Esophagus mucosa (tissue), 1 donor: Measurements from ENCODE around the gene IGFBP6. TPM values are rescaled to one million over a fixed set of nuclear protein-coding genes. Genes with fewer than 3 reads are reported as not detected.

Experiments used
- ATAC-seq: fragments of 200-7000 bp; cut with Tn5 transposase; one replicate; pipeline ENCODE4 v1.9.1; 2020
- total RNA-seq: library from RNA; stranded (reverse); gene quantifications from one replicate; pipeline ENCODE4 v1.2.4, GENCODE V29; 2023
- donor health status: DM: yes; HTN: yes; CAD: no.

IGFBP6 gene, protein sequence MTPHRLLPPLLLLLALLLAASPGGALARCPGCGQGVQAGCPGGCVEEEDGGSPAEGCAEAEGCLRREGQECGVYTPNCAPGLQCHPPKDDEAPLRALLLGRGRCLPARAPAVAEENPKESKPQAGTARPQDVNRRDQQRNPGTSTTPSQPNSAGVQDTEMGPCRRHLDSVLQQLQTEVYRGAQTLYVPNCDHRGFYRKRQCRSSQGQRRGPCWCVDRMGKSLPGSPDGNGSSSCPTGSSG
- total RNA-seq, result 50.5 TPM

DNA sequence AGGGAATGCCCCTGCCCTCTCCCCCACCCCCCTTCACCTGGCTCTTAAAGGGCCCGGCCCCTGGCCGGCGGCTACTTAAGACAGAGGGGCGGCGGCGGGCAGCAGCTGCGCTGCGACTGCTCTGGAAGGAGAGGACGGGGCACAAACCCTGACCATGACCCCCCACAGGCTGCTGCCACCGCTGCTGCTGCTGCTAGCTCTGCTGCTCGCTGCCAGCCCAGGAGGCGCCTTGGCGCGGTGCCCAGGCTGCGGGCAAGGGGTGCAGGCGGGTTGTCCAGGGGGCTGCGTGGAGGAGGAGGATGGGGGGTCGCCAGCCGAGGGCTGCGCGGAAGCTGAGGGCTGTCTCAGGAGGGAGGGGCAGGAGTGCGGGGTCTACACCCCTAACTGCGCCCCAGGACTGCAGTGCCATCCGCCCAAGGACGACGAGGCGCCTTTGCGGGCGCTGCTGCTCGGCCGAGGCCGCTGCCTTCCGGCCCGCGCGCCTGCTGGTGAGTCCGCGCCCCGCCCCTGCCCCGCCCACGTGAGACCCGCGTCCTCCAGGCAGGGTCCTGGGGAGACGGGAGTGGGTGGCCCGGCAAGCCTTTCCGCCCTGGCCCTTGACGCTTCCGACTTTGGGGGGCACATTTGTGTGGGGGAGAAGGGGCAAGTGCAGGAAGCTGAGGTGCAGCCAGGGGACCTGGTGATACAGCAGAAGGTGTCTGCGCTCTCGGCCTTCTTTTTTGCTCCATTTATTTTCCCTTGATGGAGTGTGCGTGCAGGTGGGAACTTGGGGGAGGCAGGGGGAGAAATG, at the start of gene IGFBP6:
IGFBP6 (plus strand) TSS at position 104 of the 790 bp plus-strand sequence; CDS start at position 155, 51 bp downstream.
- ATAC-seq, result peak; percentile 51

DNA sequence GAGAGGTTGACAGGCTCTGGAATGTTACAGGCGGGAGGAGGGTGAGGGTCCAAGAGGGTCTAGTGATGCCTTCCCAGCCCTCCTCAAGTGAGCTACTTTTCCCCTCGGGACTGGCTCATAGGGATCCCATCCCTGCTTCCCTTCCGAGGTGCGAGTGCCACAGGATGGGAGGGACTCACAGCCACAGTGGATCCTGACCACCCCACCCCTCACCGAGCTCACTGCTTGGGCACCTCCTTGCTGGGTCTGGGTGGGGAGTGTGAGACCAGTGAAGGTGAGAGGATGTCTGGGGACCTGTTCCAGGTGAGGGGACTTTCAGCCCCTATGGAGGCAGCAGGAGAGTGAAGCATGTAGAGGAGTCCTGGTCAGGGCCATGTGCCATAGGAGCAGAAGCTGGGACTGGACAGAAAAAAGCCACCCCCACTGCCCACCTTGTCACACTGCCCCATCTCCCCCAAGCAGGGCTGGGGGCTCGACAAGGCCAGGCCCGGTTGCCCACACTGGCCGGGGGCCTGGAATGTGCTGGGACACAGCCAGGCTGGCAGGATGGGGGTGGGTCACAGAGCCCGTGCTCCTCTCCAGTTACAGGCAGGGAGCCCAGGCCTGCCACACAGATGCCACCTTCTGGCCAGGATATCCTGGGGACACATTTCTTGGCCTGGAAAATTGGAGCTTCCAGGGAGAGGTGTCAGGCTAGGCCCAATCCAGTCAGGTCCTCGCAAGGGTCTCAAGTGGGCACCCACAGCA, 49.3 kb upstream of the IGFBP6 start:
- peak; percentile 2 for ATAC-seq

DNA sequence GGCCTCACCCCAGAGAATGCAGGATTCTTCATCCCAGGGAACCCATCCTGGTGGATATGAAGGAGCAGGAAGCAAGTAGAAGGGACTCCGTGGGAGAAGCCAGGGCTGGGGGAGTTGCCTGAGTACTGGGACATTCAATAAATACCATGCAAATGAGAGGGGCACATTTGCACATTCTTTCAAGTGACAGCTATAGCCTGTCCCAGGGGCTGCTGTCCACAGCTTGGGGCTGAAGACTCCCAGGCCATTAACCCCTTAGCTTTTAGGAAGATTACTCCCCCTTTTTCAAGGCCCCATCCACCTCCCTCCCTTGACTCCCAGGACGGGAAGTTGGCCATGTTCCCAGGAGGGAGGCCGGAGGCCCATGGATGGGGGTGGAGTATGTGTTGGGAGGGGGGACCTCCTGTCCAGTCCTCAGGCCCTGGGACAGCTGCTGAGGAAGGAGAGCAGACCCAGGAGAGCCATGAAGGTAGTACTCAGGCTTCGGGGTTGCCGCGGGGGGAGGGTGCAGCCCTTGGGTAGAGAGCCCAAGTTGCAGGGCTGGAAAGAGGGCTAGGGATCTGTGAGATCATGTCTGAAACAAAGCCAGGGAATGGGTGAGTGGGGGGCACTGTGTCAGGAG, 48.6 kb upstream of the IGFBP6 start:
- no peak for ATAC-seq

DNA sequence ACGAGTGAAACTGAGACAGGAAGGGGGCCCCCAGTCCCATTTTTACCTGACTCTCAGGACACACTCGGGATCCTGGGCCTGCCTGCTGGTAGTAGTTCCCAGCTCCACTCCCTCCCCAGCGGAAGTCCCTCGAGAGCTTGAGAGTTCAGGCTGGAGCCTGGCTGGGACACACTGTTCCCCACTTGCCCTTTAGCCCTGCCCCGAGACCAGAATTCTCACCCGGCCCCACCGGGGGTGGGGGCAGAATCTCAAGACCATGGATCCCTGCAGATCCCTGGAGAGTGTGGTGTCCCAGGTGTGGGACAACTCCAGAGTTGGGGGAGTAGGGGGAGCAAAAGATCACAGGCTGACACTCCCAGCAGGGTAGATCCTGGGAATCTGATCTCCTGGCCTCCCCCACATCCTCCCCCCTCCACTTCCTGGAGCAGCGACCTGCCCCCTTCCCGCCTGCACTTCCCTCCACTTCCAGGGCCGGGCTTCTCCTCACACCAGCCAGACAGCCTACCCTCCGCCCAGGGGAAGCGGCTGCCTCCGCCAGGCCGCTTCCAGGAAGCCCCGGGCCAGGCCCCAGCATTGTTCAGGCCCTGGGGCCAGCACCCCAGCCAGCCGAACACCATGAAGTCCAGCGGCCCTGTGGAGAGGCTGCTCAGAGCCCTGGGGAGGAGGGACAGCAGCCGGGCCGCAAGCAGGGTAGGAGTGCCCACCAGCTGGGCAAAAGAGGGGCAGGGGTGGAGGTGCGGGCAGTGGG, 47.7 kb upstream of the IGFBP6 start, which contains the start of gene TNS2:
TNS2 (plus strand) TSS at position 495 of the 748 bp plus-strand sequence; CDS start at position 616, 121 bp downstream.
- ATAC-seq, result no peak

DNA sequence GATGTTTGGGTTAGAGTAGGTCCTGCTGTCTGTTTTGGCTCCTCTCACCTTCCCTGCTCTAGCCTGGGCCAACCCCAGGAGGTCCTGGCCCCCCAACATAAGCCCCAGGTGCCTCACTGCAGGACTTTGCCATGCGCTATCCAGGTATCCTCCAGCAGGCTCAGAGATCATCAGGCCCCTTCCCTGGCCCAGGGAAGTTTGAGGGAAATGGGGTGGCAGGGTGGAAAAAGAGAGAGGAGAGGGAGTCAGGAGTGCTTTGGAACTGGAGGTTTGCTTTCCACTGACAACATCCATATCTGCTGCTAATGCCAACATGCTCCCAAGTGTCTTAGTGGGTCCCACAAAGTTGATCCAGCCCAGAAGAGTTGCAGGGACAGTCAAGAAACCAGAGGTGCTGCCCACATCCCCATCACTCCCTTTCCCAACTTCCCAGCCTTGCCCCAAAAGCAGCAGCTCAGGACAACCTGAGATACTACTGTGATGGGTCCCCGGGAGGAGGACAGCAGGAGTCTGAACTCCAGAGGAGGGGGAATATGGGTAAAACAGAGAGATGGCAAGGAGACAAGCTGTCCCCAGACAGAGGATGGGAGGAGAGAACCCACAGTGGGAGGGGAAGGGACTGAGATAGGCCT, 46.9 kb upstream of the IGFBP6 start:
- ATAC-seq, result no peak

DNA sequence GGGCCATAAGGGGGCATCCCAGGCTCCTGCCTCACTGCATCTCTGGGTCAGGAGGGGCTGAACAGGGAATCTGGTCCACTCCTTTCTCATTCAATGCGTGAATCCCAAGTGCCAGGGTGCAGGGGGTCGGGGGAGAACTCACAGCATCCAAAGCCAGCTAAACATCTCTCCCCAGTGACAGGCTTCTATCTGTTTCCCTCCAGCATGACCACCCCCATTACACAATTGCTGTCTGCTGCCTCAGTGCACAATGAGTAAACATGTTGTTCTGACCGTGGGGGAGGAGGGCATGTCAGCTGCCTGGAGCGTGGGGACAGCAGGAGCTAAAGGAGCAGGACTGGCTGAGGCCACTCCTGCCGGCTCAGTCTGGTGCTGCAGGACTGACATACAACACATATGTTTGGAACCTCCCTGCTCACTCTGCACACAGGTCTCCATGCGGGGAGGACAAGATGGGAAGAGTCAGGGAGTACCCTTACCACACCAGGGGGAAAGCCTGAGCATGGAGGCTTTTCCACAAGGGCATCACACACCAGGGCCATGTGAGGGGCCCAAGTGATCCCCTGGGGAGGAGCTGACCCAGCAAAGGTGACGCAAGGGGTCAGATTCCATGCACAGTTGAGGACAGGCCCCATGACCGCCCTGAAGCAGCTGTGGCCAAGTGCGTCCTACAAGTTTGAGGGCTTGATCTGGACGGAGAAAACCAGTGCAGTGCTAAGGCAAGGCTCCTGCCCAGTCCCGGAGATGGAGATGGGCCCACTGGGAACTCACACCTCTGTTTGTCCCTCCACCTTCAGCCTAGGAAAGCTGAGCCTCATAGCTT, 46.2 kb upstream of the IGFBP6 start:
- ATAC-seq, result no peak

DNA sequence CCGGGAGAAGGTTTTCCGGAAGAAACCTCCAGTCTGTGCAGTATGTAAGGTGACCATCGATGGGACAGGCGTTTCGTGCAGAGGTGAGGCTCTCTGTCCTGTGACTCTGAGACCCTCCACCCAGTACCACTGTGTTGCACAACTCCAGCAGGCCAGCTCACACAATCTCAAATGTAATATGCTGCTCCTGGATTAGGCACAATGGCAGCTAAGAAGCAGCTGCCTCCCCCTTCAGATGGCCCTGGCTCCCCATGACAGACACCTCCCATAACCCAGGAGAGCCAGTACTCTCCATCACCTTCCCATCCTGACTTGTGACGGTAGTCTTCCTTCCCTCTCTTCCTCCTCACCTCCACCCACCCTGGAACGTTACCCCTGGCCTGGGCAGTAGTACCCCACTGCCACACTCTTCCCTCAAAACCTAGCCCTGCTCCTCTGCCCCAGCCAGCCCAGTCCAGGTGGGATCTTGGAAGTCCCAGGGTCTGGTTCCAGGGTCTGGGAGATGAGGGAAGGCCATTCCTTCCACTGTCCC, 45.5 kb upstream of the IGFBP6 start:
- ATAC-seq, result no peak

DNA sequence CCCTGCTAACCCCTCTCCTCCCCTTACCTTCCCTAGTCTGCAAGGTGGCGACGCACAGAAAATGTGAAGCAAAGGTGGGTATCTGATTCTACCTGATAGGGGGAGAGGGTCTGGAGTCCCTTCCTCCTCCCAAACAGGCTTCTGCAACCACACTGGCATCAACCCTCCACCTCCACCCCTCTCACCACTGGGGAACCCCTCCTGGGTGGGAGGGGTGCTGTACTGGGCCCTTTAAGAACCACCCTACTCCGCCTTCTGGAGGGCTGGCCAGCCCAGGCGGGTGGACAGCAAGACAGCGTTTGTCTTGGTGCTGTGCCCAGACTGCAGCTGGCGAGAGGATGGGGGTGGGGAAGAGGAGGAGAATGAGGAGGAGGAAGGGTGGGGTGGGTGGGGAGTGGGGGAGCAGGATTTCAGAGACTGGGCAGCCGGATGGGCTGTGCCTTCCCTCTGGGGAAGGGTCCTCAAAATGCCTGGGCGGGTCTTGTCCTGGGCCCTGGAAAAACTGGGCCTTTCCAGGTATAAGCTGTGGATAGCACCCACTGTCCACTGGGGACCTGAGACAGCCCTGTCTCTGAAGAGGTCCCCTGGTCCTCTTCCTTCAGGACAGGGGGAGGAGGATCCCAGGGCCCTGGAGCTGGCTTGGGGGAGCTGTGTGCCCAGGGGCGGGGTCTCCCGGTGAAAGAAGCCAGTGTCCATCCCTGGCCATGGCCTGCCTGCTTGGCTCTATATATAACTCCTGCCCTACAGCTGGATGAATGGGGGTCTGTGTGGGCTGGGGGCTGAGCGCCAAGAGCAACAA, 44.8 kb upstream of the IGFBP6 start:
- ATAC-seq, result no peak

DNA sequence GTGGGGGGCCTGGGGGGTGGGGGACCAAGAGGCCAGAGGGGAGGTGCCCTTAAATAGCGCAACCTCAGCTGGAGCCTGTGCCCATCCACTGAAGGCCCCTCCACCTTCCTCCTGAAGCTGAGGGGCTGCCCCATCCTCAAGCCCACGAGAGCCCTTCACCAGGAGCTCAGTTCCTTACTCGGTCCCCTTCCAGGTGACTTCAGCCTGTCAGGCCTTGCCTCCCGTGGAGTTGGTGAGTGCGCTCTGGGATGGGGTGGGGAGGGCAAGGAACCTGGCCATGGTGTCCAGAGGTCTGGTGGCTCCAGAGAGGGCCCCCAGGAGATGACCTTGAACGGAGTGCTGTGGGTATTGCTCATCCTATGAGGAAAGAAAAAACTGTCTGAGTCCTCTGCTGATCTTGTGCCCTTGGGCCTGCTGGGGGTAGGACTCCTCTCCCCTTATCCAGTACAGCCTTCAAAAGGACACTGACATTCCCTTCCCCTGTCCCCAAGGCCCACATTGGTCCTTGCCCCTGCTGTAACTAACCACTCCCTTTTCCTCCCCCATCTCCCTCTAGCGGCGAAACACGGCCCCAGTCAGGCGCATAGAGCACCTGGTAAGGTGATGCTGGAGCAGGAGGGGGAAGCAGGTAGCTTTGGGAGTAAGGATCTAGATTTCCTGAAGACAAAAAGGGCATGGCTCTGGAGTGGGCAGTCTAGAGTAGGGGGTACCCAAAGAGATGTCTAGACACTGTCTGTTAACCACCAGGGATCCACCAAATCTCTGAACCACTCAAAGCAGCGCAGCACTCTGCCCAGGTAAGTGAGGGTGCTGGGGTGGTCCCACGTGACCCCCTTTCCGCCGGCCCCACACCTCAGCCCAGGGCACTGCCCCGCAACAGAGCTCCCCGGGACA, 44.0 kb upstream of the IGFBP6 start:
- peak; percentile 51 for ATAC-seq

DNA sequence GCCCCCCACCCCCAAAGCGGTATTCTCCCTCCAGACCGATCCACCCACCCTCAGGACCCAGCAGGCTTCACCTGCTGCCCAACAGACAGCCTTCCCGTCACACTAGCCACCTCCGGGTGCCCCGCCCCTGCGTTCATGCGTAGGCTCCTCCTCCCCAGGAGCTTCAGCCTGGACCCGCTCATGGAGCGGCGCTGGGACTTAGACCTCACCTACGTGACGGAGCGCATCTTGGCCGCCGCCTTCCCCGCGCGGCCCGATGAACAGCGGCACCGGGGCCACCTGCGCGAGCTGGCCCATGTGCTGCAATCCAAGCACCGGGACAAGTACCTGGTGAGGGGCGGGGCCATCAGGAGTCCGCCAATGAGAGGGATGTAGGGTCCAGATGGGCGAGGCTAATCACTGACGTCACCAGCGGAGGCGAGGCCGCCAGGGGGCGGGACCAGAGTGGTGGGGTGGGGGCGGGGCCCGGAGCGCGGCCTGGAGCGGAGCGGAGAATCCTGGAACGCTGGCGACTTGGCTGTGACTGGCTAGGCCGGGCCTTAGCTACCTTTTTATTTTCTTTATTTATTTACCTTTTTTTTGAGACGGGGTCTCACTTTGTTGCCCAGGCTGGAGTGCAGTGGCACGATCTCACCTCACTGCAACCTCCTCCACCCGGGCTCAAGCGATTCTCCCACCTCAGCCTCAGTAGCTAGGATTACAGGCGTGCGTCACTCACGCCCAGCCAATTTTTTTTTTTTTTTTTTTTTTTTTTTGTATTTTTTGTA, 43.2 kb upstream of the IGFBP6 start:
- peak; percentile 91 for ATAC-seq

DNA sequence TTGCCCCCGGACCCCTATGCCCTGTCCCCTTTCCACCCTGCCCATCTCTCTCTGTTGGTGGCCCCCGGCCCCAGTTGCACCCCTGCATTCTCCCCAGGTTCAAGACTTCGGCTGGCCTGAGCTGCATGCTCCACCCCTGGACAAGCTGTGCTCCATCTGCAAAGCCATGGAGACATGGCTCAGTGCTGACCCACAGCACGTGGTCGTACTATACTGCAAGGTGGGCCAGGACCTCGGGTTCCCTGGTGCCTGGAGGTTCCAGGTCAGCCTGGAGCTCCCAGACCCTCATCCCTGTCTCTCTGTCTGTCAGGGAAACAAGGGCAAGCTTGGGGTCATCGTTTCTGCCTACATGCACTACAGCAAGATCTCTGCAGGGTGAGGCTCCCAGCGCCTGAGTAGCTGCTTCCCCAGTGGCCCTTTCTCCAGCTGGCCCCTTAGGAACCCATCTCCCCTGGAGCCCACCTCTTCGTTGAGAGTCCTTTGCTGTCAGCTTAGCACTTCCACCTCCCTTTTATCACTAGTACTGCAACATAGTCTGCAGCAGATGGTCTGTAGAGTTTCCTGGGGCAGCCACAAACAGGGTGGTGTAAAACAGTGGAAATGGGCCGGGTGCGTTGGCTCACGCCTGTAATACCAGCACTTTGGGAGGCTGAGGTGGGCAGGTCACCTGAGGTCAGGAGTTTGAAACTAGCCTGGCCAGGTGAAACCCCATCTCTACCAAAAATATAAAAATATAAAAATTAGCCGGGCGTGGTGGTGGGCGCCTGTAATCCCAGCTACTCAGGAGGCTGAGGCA, 41.8 kb upstream of the IGFBP6 start:
- no peak for ATAC-seq

DNA sequence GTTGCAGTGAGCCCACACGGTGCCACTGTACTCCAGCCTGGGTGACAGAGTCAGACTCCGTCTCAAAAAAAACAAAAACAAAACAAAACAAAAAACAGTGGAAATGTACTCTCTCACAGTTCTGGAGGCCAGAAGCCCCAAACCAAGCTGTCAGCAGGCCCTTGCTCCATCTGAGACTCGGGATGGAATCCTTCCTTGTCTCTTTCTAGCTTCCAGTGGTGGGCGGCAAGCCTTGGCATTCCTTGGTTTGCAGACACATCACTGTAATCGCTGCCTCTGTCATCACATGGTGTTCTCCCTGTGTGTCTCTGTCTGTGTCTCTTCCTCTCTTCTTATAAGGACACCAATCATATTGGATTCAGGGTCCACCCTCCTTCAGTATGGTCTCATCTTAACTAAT, 41.2 kb upstream of the IGFBP6 start:
- no peak for ATAC-seq

DNA sequence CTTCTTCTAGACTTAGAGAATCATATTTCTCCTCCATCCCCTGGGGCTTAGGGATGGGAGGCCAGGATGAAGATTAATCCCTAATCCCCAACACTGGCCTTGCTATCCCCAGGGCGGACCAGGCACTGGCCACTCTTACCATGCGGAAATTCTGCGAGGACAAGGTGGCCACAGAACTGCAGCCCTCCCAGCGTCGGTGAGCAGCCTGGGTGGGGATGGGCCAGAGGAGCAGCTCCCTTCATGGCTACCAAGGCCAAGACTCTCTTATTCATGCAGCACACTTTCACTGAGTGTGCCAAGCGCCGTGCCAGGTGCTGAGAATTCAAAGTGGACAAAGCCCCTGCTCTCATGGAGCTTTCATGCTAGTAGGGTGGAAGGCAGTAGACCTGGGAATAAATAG, 40.6 kb upstream of the IGFBP6 start:
- no peak for ATAC-seq

DNA sequence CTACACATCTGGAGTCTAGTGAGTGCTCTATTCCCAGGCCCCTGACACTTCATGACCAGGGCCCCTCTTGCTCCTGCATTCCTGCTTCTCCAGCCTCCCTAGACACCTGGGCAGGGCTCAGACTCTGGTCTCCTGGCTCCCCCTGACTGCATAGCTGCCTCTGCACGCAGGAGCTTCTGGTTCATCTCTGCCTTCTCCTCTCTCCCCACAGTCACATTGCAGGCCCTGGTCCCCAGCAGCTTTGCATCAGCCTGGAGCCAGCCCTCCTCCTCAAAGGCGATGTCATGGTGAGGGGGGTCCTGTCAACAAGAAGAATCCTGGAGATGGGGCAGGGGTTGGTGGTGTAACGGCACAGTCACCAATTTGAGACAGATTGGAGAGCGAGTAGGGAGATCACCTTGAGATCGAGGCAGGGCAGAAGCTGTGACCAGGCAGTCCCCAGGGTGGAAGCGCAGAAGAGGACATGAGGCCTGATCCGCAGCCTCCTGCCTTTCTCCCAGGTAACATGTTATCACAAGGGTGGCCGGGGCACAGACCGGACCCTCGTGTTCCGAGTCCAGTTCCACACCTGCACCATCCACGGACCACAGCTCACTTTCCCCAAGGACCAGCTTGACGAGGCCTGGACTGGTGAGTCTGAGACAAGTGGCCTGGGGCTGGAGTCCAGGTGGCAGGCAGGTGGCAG, 39.5 kb upstream of the IGFBP6 start:
- no peak for ATAC-seq

DNA sequence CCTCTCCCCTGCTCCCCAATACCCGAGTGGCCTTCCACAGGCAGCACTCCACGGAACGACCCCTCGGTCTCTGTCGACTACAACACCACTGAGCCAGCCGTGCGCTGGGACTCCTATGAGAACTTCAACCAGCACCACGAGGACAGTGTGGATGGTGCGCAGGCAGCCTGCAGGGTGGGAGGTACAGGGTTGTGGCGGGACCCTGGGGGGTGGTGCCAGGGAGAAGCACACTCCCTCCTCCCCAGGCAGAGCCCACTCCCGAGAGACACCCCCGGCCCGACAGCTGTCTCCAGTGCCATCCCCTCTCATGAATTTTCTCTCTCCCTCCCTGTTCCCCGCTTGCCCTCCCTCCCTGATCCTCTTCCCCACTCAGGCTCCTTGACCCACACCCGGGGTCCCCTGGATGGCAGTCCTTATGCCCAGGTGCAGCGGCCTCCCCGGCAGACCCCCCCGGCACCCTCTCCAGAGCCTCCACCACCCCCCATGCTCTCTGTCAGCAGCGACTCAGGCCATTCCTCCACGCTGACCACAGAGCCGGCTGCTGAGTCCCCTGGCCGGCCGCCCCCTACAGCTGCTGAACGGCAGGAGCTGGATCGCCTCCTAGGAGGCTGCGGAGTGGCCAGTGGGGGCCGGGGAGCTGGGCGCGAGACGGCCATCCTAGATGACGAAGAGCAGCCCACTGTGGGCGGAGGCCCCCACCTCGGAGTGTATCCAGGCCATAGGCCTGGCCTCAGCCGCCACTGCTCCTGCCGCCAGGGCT, 38.6 kb upstream of the IGFBP6 start:
- ATAC-seq, result no peak
